H1 (cell line): ENCODE measurements around the gene SYDE1.

Experiments used
- ASH2L ChIP-seq: fragments of 200-600, 300-600 bp; sonication (generic); IDR thresholded peaks from one replicate; pipeline ENCODE4 v1.7.1; 2017; ENCODE audit warnings: low read length
- BRCA1 ChIP-seq: IDR thresholded peaks from 2 replicates; pipeline ENCODE4 v1.6.1; 2012; ENCODE audit warnings: low read depth, low read length, improper control_type of control experiment
- CEBPB ChIP-seq: IDR thresholded peaks from 2 replicates; pipeline ENCODE4 v1.6.1; 2012; ENCODE audit warnings: low read depth, low read length
- CREB1 ChIP-seq: IDR thresholded peaks from 2 replicates; pipeline ENCODE4 v1.6.1; 2012; ENCODE audit warnings: inconsistent platforms
- CTCF ChIP-seq, 3 experiments: IDR thresholded peaks; 1 replicate in 2 of 3; 2 replicates in 1 of 3; pipeline versions ENCODE4 v1.5.1 to v1.6.1; 2011; ENCODE audit warnings: low read length in 3 of 3, mild to moderate bottlenecking in 3 of 3, inconsistent platforms in 2 of 3, low read depth in 1 of 3, moderate library complexity in 1 of 3; ENCODE audit not compliant: insufficient read depth in 1 of 3; ENCODE audit errors: control extremely low read depth in 1 of 3
- EP300 ChIP-seq, 2 experiments: IDR thresholded peaks; 1 replicate in 1 of 2; 2 replicates in 1 of 2; pipeline ENCODE4 v1.6.1; 2011 to 2012; ENCODE audit warnings: low read depth in 2 of 2, low read length in 2 of 2, mild to moderate bottlenecking in 2 of 2, borderline replicate concordance in 1 of 2, inconsistent platforms in 1 of 2, moderate library complexity in 1 of 2
- FOSL1 ChIP-seq: IDR thresholded peaks from 2 replicates; pipeline ENCODE4 v1.6.1; 2011; ENCODE audit warnings: mild to moderate bottlenecking, low read depth, low read length, moderate library complexity; ENCODE audit not compliant: insufficient read depth
- MAX ChIP-seq: IDR thresholded peaks from 2 replicates; pipeline ENCODE4 v1.6.1; 2012; ENCODE audit warnings: inconsistent platforms
- RAD21 ChIP-seq, 2 experiments: IDR thresholded peaks in 1 of 2; conservative IDR thresholded peaks in 1 of 2; 2 replicates each; pipeline ENCODE4 v1.6.1; 2011; ENCODE audit warnings: low read depth in 2 of 2, low read length in 2 of 2, improper control_type of control experiment in 1 of 2, inconsistent platforms in 1 of 2, mild to moderate bottlenecking in 1 of 2, moderate library complexity in 1 of 2
- RBBP5 ChIP-seq: IDR thresholded peaks from 2 replicates; pipeline ENCODE4 v1.7.1; 2012; ENCODE audit warnings: low read depth, mild to moderate bottlenecking, inconsistent platforms, low read length, moderate library complexity, borderline replicate concordance
- RNF2 ChIP-seq: fragments of 200-900, 300-1000 bp; sonication (generic); IDR thresholded peaks from 2 replicates; pipeline ENCODE4 v1.7.1; 2016; ENCODE audit warnings: borderline replicate concordance, low read depth, mild to moderate bottlenecking, antibody characterized with exemption, low read length; ENCODE audit not compliant: poor library complexity, severe bottlenecking; ENCODE audit errors: missing control alignments
- TBP ChIP-seq: IDR thresholded peaks from 2 replicates; pipeline ENCODE4 v1.6.1; 2011; ENCODE audit warnings: low read depth, low read length, improper control_type of control experiment
- TEAD4 ChIP-seq: IDR thresholded peaks from 2 replicates; pipeline ENCODE4 v1.6.1; 2012; ENCODE audit warnings: low read depth, low read length, inconsistent platforms, mixed read lengths
- ZNF274 ChIP-seq: IDR thresholded peaks from 2 replicates; pipeline ENCODE4 v1.7.0; 2012; ENCODE audit warnings: low read length, borderline replicate concordance; ENCODE audit errors: extremely low read depth

GRCh38 chr19:15087182-15087581 lies 20.0 kb upstream of the SYDE1 start:
- TF ChIP-seq BRCA1 (no peak), RAD21 (IDR thresholded peaks at IDR 0.05 in 1 of 2, conservative IDR thresholded peaks at IDR 0.05 in 1 of 2; ENCODE audit: low read depth in 2 of 2, low read length in 2 of 2) (no peak), CEBPB (no peak), ZNF274 (no peak), CTCF (IDR thresholded peaks at IDR 0.05; ENCODE audit: control extremely low read depth in 1 of 3, insufficient read depth in 1 of 3, low read depth in 1 of 3, low read length in 3 of 3) (no peak), MAX (no peak), EP300 (IDR thresholded peaks at IDR 0.05; ENCODE audit: borderline replicate concordance in 1 of 2, low read depth in 2 of 2, low read length in 2 of 2) (no peak), CREB1 (no peak), RNF2 (no peak), TEAD4 (no peak), RBBP5 (no peak), FOSL1 (no peak), TBP (no peak), ASH2L (no peak)
